ENCODE data around the gene DISP3. TPM values are rescaled to one million over a fixed set of nuclear protein-coding genes. Genes with fewer than 3 reads are reported as not detected.

The DISP3 gene
- total and polyA plus RNA-seq, 9 of the 15 experiments (the other 6 are each of a cell fraction or from before 2014, with no cell fraction given), result 0.03 to 0.19 (median 0.15) TPM; not detected in 5

DNA sequence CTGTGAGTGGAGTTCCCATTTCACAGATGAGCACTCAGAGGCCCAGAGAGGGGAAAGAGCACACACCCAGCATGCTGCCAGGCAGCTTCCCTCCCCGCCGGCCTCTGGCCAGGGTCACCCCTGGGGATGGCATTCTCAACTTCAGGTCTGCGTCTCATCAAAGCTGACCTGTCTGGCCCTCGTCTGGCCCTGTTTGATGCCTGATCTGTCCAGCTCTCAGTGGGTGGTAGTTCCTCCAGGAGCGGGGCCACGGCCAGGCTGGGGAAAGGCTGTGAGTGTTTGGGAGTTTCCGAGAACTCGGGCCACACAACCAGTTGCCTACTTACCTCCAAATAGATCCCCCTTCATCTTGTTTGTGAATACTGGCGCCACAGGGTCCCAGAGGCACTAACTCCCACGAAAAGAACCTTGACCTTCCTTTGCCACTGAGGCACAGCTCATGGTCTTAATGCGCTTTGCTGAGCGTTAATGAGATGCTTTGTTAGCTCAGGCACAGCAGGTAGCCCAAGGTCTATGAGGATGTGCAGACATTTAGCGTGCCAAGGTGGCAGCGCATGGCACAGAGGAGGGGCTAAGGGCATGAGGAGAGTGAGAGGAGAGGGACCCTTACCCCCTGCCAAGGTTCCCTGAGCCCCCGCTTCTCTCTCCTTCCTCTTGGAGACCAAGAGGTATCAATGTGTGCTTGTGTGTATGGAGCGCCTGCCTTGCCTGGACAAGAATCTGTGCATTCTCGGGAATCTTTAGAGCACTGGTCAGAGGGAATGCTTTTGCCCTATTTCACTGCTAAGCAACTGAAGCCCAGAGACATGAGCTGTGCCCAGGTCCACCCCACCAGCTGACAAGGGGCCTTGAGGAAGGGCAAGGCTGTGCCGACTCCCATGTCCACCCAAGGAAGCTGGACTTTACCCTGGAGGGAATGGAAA is 61.2 kb downstream of the DISP3 start:
- WGBS (ENCODE audit: insufficient coverage, low coverage, missing lambda C conversion rate), result 0% methylated on average over 17 of the region's 18 CpGs
- TF ChIP-seq, protein P1, sequence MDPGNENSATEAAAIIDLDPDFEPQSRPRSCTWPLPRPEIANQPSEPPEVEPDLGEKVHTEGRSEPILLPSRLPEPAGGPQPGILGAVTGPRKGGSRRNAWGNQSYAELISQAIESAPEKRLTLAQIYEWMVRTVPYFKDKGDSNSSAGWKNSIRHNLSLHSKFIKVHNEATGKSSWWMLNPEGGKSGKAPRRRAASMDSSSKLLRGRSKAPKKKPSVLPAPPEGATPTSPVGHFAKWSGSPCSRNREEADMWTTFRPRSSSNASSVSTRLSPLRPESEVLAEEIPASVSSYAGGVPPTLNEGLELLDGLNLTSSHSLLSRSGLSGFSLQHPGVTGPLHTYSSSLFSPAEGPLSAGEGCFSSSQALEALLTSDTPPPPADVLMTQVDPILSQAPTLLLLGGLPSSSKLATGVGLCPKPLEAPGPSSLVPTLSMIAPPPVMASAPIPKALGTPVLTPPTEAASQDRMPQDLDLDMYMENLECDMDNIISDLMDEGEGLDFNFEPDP (CRISPR knock-in tag; IDR thresholded peaks at IDR 0.05), result no peak
- TF ChIP-seq HMG20A (CRISPR knock-in tag; conservative IDR thresholded peaks at IDR 0.05) (no peak), ZNF75A (CRISPR knock-in tag; IDR thresholded peaks at IDR 0.05) (no peak), ZNF224 (CRISPR knock-in tag; IDR thresholded peaks at IDR 0.05) (no peak), ZNF79 (CRISPR knock-in tag; IDR thresholded peaks at IDR 0.05; ENCODE audit: low read depth) (no peak), RNF2 (IDR thresholded peaks at IDR 0.05) (no peak), ZNF3 (CRISPR knock-in tag; IDR thresholded peaks at IDR 0.05) (no peak), SETDB1 (IDR thresholded peaks at IDR 0.05; ENCODE audit: low read length) (no peak), GATA2 (CRISPR knock-in tag; IDR thresholded peaks at IDR 0.05) (no peak), ZSCAN32 (CRISPR knock-in tag; IDR thresholded peaks at IDR 0.05) (no peak), BRF1 (IDR thresholded peaks at IDR 0.05; ENCODE audit: borderline replicate concordance, extremely low read depth, insufficient read length) (no peak), FOXJ3 (CRISPR knock-in tag; IDR thresholded peaks at IDR 0.05) (no peak)
- TF ChIP-seq, protein P2, sequence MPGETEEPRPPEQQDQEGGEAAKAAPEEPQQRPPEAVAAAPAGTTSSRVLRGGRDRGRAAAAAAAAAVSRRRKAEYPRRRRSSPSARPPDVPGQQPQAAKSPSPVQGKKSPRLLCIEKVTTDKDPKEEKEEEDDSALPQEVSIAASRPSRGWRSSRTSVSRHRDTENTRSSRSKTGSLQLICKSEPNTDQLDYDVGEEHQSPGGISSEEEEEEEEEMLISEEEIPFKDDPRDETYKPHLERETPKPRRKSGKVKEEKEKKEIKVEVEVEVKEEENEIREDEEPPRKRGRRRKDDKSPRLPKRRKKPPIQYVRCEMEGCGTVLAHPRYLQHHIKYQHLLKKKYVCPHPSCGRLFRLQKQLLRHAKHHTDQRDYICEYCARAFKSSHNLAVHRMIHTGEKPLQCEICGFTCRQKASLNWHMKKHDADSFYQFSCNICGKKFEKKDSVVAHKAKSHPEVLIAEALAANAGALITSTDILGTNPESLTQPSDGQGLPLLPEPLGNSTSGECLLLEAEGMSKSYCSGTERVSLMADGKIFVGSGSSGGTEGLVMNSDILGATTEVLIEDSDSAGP (CRISPR knock-in tag; IDR thresholded peaks at IDR 0.05), result no peak
- TF ChIP-seq, protein P3, sequence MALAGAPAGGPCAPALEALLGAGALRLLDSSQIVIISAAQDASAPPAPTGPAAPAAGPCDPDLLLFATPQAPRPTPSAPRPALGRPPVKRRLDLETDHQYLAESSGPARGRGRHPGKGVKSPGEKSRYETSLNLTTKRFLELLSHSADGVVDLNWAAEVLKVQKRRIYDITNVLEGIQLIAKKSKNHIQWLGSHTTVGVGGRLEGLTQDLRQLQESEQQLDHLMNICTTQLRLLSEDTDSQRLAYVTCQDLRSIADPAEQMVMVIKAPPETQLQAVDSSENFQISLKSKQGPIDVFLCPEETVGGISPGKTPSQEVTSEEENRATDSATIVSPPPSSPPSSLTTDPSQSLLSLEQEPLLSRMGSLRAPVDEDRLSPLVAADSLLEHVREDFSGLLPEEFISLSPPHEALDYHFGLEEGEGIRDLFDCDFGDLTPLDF (CRISPR knock-in tag; IDR thresholded peaks at IDR 0.05), result no peak
- TF ChIP-seq, protein P4, sequence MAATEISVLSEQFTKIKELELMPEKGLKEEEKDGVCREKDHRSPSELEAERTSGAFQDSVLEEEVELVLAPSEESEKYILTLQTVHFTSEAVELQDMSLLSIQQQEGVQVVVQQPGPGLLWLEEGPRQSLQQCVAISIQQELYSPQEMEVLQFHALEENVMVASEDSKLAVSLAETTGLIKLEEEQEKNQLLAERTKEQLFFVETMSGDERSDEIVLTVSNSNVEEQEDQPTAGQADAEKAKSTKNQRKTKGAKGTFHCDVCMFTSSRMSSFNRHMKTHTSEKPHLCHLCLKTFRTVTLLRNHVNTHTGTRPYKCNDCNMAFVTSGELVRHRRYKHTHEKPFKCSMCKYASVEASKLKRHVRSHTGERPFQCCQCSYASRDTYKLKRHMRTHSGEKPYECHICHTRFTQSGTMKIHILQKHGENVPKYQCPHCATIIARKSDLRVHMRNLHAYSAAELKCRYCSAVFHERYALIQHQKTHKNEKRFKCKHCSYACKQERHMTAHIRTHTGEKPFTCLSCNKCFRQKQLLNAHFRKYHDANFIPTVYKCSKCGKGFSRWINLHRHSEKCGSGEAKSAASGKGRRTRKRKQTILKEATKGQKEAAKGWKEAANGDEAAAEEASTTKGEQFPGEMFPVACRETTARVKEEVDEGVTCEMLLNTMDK (IDR thresholded peaks at IDR 0.05; ENCODE audit: borderline replicate concordance, insufficient read depth, low read depth, low read length, poor library complexity, severe bottlenecking), result no peak
- Histone ChIP-seq H3K4me3 (no peak overlapping the region), H3K36me3 (ENCODE audit: control insufficient read depth, insufficient read depth, low read length) (no peaks in the 10 kb centered on the region), H3K9me3 (replicated peaks; ENCODE audit: control insufficient read depth, insufficient read depth, low read depth, low read length) (no peaks in the 10 kb centered on the region), H4K20me1 (replicated peaks; ENCODE audit: control insufficient read depth, insufficient read depth, low read length) (peaks cover 44% of the 10 kb centered on the region), H3K4me1 (replicated peaks in 1 of 2; ENCODE audit: control insufficient read depth in 2 of 2, insufficient read depth in 2 of 2, low read length in 2 of 2) (peaks cover 0 to 16% of the 10 kb centered on the region in 2 experiments; a peak in 2 of 5 replicates), H3K4me2 (ENCODE audit: insufficient read depth, low read length) (no peak overlapping the region), H3K9me1 (ENCODE audit: control insufficient read depth, insufficient read depth, low read length) (no peaks in the 10 kb centered on the region), H3K9ac (ENCODE audit: insufficient read depth in 1 of 2, low read depth in 2 of 2, low read length in 2 of 2) (no peak overlapping the region), H3K79me2 (ENCODE audit: control insufficient read depth, insufficient read depth, low read length) (no peaks in the 10 kb centered on the region), H3K27me3 (ENCODE audit: control insufficient read depth in 2 of 2, insufficient read depth in 2 of 2, low read length in 2 of 2) (peaks cover 20 to 85% of the 10 kb centered on the region in 2 experiments; a peak in 4 of 5 replicates), H2AFZ (ENCODE audit: low read depth, low read length) (no peak overlapping the region), H3K27ac (ENCODE audit: extremely low read depth, low read depth, low read length) (no peak overlapping the region)
- in situ Hi-C loops (cut with MboI) (no loop called here), intact Hi-C loops (cut with micrococcal nuclease) (no loop called here)
- DNase-seq (ENCODE audit: extremely low read depth in 1 of 4, low spot score in 3 of 4) (no peak), FAIRE-seq (no peak), ATAC-seq (no peak)
- no TSS peak for BruUV-seq (replicated peaks)
- CTCF ChIA-PET (ENCODE audit: low intra/inter-chr PET ratio), result no interaction called here
- POLR2A ChIA-PET, result interaction anchor here (0.6 to 0.7 kb wide), 2 partner anchors 78 to 118 kb away, joined by 3 to 6 read pairs; no protein-coding TSS in a partner anchor
